Activated T-helper 9 cell treated with anti-CD3 and anti-CD28 coated beads, Interleukin-2, amount 50 U/mL, for 16 hours (primary cell): Measurements from ENCODE around the gene RGMA.

Experiments
- DNase-seq: peaks from one replicate; pipeline ENCODE4 v3.0.0-alpha.2; 2020; ENCODE audit warnings: low read depth

RGMA gene

DNA sequence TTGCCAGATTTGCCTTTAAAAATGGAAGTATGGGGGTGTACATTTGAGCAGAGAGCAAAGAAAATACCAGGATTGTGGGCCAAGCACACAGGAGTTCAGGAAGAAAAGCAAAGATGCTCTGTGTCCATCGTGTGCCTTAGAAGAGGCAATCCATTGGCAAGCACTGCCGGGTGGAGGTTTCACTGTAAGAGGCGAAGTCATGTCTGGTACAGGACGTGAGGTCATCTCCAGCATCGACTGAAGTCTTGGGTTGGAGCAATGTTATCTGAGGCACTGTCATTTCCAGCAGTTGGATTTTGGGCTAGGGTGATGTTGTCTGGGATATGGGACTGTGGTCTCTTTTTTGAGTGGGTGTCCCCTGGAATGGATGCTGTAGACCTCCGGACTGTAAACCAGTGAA is 4.8 kb upstream of the RGMA start:
- DNase-seq: no peak

DNA sequence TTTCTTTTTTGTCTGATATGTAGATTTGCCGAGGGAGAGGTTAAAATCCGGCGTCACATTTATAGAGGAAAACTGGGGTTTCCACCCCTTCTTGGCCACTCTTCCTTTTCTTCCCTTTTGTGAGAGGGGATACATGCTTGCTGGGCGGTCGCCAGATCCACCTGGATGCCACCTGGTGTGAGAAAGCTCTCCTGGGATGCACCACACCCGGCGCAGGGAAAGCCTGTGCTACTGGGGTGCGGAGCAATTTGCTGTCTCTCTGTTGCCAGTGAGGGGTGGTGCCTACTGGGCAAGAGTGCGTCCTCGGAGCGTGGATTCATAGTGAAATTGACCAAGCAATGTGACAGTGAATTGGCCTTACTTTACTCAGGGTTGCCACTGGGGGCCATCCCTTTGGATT is 2.5 kb upstream of the RGMA start:
- DNase-seq: no peak

DNA sequence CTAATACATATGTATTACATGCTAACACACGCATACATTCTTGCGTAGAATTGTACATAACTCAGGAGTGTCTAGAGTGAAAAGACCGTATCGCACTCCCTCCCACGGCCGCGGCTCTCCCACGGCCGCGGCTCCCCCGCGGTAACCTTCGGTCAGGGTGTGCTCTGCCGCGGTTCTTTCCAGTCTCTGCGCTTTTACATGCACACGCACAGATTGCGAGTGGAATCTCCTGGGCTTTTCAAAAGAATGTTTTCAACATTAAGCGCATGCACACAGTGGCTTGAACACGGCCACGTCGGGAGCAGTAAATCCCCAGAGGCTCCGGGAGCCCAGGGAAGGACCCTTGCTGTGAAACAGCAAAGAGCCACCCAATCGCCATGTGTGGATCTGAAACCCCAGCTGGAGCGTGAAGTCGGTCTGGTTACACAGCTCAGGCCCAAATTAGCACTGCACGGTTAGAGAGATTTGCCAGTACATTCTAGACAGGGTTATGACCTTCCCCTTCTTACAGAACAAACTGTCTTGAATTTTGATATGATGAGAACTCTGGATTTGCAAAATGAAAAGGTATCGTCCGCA is 805 bp upstream of the RGMA start:
- no peak for DNase-seq

DNA sequence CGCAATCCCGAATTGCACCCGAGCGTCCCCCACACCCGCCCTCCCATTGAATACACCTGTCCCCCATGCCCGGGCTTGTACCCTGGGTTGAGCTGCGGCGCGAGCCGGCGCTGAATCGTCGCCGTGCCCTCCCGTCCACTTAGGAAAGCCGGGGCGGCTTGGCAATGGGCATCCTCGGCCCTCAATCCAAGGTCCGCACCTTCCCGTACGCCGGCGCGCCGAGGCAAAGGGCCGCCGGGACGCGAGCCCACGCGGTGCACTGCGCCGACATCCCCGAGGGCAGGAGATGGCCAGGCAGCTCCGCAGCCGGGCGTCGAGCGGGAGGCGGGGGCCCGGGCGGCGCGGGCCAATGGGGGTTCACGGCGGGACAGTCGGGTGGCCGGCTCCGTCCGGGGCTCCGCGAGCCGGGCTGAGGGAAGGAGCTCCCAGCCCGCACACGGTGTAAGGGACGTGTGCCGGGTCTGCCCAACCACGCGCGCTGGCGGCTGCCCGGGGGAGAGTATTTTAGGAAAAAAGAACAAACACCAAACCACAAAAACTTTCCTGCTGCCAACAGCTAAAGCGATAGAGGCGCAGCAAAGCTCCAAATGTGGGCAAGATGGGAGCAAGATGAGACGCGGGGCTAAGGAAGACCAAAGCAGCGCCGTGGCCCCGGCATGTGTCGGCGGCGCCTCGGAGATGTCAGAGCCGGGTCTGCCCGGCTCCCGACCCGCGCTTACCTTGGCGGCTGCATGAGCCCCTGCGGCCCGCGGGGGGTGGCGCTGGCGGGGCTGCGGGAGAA is 621 bp downstream of the RGMA start:
- no peak for DNase-seq

DNA sequence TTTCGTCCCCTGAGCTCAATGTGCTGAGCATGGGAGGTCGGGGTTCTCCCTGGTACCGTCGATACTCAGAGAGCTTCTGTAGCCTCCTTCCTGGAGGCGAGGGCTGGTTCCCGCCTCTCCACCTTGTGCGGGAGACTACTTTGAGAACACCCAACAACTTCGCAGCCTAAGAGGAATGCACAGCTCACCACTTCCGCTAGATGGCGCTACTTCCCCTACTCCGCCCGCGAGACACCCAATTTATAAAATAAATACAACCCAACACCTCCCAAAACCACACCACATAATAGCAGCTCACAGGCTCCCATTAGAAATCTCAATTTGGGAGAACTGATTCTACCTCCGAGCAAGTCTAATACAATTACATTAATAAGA is 1.2 kb downstream of the RGMA start:
- peak; percentile 45 for DNase-seq

DNA sequence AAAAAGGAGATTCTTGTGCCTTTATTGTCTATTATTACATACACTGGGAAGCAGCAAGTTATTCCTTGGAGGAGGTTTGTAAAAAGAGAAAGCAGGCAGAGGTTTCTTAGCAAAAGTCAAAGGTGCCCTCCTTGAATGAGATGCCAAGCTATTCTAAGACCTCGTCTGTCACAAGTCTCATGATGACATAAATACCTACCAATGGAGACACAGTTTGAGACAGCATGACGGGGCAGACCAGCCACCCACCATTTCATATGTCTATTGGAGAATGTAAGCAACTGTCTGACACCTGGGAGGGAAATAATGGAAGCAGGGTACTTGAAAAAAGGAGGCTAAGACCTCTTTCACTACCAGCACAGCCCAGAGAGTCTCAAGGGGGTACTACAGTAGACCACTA is 2.2 kb downstream of the RGMA start:
- no peak for DNase-seq

DNA sequence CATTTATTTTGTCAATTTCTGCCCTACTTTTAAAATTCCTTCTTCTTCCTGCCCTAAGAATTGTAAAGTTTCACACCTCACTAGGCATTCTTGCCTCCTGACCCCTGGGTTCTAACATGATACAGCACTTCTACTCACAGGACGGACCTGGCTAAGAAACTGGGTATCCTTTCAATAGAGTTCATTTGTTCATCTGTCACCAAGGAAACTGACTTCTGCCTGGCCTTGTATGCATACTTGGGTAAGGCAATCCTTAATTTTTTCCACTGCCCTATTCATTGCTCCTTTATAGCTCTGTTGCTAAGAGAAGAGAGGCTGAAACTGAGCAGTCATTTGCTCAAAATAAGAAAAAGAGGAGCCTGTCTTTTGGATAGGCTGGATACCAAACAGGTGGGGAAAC is 3.3 kb downstream of the RGMA start:
- no peak for DNase-seq

DNA sequence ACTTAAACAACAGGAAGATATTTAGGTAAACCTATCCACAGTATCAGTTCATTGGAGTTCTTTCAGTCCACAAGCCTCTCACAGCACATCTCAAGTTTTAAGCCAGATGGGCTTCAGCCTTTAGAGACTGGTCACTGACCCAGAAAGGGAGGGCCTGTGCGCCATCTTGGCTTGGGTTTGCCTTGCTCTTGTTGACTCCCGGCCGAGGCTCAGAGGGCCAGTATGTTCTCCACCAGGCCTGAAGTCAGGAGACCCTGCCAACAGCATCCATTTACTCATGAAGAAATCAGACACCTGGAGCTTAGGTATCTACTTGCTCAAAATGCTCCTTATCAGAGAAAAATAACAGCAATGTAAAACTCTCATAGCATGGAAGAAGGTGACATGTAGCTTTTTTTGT is 6.2 kb downstream of the RGMA start:
- no peak for DNase-seq

DNA sequence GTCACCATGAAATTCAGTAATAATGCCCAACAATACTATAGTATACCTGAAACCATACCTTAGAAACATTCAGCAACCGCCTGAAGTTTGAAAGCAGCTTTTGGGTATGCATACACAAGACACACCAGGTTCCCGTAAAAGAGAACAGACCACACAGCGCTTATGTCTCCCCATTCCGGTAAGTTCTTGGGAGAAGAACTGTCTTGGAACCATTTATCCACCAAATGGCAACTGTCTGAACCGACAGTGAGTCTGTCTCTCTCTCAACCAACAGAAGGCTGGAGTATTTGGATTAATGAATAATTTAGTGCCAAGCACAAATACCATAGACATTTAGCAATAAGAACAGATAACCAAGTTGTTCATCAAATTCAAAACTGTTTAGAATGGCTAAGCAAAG is 7.6 kb downstream of the RGMA start:
- DNase-seq: no peak

DNA sequence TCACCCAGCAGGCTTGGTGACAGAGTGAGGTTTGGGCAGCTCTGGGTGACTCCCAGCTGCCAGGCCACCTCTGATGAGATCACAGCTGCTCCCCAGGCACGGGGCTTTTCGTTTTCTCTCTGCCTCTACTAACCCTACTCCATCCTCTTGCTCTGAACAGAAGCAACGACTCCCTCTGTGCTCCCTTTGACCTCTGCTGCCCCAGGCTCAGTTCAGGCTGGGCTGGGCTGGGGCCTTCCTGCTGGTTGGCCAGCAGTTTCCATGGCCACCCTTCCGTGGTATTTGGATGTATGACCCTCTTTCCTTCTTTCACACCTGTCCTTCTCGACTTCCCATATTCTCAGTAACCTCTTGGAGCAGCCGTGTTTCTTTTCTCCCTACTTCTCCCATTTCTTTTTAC is 8.6 kb downstream of the RGMA start:
- DNase-seq: no peak

DNA sequence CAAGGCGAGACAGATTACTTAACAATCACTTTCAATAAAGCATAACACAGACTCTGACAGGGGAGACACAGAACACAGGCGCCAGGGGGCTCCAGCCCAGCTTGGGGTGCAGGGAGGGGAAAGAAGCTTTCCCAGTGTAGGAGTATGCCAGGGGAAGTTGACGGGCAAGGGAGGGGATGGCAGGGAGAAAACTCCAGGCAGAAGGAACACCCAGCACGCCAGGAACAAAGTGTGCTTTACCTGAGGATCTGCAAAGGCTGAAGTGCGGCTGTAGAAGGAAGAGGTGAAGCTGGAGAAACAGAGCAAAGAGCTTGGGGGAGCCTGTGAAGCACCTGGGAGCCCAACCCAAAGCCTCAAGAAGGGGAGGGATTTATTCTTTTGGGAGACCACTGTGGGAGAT is 12.1 kb downstream of the RGMA start:
- no peak for DNase-seq

DNA sequence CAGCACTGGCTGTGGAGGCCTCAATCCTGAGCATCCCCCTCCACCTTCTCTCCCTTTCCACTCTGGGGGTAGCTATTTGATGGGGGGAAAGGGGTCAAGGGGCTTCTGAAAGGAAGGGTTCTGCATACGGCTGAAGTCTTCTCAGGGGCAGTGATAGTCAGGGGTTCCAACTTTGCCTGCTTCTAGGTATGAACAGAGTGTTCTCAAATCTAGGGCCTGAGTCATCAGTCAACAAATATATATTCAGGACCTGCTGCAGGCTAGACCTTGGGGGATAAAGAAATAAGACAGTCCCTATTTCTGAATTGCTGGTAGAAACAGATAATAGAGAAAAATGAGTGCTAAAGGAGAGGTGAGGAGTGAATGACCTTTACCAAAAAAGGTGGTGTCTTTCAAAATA is 12.8 kb downstream of the RGMA start:
- no peak for DNase-seq

DNA sequence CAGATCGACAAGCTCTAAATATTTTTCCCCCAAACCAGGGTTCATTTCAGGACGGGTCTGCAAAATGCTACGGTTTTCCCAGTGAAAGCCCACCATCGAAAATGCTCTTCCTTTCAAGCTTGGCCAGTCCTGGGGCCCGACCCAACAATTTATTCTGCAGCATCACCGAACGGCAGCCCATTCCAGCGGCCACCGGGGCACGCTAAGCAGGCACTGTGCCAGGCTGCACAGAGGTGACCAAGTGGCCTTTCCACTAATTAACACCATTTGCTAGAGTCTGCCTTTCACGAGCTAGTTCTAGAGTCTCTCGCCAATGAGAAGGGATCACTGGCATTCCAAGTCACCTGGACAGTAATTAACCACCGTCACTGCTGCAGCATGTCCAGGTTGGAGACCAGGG is 14.4 kb downstream of the RGMA start:
- no peak for DNase-seq

DNA sequence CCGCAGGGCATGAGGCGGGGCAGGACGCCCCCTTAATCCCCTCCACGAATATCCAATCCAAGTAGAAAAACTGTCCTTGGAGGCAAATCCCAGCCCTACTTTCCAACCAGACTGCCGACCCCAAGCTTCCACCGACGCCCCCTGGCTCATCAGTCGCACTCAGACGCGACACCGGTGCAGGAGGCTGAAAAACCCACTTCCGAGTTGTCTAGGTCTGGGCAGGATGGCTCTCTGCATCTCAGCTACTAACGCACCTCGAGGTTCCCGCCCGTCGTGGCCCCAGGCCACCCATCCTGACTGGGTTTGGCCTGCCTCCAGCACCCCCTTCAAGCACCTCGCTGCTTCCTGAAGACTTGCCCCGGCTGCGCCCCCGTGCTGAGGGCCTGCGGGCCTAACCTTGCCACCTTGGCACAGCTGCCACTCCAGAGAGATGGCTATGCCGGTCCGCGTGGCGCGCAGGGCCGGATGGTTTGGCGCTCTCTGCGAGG is 15.5 kb downstream of the RGMA start:
- DNase-seq: no peak

DNA sequence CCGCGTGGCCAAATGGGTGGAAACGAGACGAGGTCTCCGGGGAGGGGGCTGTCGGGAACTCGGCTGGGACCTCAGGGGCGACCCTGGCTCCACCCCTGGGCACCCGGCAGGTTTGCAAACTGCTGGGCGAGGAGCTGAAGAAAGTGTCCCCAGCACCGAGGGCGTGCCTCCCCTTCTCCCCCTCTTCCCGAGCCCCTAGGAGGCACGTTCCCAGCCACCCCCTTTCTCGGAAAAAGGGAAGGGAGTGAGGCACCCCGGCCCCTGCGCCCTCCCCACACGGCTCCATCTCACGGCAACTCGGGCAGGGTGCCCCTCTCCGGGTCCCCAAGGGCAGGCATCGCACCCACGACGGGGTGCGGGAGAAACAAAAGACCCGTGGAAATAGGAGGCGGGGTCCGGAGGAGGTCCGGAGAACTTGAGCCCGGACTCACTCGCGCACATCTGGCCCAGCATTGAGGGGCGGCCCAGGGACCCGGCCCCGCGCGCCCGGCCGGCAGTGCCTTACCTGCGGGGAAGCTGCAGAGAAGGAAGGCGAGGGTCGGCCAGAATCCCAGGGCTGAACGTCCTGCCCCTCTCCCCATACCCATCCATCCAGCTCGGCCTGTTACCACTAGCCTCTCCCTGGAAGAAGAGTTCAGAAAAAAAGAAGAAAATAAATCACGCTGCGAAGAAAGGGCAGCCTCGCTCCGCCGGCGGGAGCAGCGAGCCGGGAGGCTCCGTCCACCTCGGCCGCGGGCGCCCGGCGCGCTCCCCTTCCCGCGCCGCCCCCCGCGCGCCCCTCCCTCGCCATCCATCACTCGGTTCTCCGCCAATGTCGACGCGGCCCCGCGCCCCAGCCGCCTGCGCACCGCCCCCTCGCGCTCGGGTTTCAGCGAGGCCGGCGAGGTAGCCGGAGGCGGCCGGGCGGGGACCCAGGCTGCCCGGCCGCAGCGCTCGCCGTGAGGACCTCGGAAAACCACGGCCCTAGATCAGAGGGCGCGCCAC is 16.3 kb downstream of the RGMA start:
- DNase-seq: no peak

DNA sequence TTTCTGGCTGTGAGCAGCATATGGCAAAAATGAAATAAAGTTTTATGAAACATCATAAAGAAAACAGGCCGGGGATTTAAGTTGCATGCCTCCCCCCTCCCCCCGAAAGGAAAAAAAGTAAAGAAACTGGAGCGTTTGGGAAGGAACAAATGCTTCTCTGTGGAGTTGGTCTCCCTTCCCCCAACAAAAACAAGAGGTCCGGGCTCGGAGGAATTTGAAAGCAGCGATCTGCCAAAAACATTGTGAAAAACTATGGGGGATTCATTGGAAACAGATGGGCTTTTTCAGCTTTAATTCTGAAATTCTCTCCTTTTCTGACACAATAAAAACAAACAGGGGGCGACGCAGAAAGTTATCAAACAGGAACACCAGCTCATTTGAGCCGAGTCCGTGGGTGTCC is 17.0 kb downstream of the RGMA start:
- no peak for DNase-seq

DNA sequence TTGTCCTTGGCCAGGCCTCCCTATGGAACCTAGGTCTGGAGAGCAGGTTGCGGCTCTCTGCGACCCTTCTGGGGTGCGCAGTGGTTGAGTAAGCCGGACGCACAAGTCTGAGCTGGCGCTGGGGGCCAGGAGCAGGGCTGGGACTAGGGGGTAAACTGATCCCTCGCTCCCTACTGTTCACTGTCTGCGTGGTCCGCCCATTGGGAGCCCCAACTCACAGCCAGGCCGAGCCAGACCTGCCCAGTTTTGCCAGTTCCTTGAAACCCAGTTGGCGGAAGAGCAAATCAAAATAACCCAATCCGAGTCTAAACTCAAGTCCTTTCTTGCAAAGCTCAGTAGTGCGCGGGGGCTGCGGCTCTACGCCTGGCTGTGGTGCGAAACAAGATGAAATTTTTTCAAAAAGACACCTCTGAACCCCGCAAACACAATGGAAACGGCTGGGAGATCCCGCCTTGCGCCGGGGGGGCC is 17.5 kb downstream of the RGMA start:
- no peak for DNase-seq

DNA sequence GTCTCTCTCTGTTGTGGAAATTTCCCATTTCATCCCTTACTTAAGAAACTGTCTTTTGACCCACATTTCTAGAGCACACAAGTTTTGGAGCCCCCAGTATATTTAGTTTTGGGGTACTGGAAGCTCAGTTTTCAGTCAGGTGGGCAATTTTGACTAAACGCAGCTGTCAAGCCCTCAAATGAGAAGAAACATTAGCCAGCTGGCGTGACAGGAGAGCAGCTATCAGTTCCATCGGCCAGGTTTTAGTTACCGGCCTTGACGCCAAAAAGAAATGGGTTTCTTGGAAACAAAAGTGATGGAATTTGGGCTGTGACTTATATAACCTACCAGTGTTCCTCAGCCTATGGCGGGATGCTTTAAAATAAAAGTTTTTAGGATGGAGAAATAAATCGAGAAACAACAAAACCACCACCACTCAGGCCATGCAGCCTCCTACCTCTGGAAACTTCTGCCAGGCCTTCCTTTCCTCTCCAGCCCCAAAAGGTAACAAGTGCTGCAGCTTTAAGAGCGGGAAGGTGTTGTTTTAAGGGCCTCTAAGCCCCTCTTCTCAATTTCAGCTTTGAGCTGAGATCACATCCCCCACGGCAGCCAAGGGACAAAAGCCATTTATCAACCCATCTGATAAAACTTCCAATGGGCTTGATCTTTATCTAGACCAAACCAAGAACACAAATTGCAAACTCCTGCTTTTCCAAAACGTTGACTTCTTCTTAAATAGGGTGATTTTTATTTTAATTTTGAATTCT is 18.3 kb downstream of the RGMA start:
- no peak for DNase-seq

DNA sequence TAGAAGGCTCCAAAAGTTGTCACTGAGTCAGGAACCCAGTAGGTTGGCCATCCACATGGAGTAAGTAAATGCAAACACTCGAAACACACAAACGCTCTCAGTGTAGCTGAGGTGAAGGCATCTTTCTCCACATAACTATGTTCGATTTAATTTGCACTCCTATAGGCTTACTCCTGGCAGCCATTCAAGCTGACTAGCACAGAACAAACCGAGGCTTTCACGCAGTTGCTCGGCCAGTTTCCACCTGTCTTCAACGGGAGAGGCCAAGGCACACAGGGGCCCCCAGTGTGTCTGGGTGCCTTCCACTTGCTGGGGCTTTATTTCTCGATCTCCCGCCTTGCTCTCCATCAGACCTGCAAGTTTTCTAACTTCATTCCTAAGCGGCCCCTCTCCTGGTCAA is 18.9 kb downstream of the RGMA start:
- DNase-seq: no peak

DNA sequence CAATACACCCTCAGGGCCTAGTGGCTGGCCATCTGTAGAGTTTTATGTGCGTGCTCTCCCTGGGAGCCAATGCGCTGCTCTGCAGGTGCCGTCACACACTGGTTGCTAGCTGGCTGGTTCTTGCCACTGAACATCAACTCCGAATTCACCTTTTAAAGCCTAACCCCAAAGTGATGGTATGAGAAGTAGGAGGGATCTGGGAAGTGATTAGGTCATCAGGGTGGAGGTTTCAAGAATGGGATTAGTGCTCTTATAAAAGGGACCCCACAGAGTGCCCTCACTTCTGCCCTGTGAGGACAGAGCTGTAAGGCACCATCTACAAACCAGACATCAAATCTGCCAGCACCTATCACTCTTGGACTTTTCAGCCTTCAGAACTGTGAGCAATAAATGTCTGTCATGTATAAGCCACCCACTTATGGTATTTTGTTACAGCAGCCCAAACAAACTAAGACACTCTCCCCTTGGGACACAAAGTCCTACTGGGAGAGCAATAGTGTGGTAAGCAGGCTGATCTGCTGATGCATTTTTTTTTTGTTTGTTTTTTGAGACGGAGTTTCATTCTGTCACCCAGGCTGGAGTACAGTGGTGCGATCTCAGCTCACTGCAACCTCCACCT is 20.3 kb downstream of the RGMA start:
- no peak for DNase-seq

DNA sequence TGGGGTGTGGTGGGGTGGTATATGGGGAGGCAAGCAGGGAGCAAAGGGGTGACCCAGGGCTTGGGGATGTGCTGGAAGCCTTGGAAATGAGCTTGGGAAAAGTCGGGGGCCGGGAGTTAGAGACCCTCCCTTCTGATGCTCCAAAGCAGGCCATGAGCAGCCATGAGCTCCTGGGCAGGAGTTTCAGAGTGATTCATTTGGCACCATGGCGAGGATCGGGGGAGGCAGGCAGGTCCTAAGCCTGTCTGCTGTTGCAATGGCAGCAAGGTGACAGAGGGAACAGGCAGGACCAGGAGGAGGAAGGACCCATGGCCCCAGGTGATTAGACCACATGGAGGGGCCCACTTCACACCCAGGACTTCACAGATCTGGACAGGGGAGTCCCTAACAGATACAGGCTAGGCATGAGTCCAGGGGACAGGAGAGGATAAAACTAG is 21.3 kb downstream of the RGMA start:
- no peak for DNase-seq
